Regular cardiac myocyte (primary cell): ENCODE data around the gene TXNL4A. TPM values are rescaled to one million over a fixed set of nuclear protein-coding genes. Genes with fewer than 3 reads are reported as not detected.

Experiments
- total RNA-seq: library from RNA; depleted of rRNA; stranded (reverse); fragments of >200 nt; gene quantifications from 2 replicates; pipeline ENCODE4 v1.2.3, GENCODE V29; 2014

TXNL4A gene
- 38.1 and 87.2 TPM in 2 replicates for total RNA-seq

GRCh38 chr18:79988451-79989194, at the start of gene TXNL4A:
Gene TXNL4A (minus strand): TSS chr18:79988563. CDS start chr18:79988392, 171 bp downstream.

GRCh38 chr18:80034068-80034851, 45.9 kb upstream of the TXNL4A start, which contains the start of gene RBFA:
Gene RBFA (plus strand): TSS chr18:80034434. CDS start chr18:80034496, 62 bp downstream.

GRCh38 chr18:79964330-79965118, 23.8 kb downstream of the TXNL4A start, which contains the start of gene HSBP1L1:
Gene HSBP1L1 (plus strand): TSS chr18:79964643. CDS start chr18:79964736, 93 bp downstream.

GRCh38 chr18:79951545-79952455, 36.6 kb downstream of the TXNL4A start, which contains the start of gene SLC66A2:
Gene SLC66A2 (minus strand): TSS chr18:79951653. CDS start chr18:79950926, 727 bp downstream.

Other genes starting within 250 kb of the TXNL4A start
- 0.19 and 1.1 TPM in 2 replicates for gene KCNG2, start 190.6 kb downstream of the TXNL4A start, total RNA-seq
- gene SLC66A2, start 36.9 kb downstream of the TXNL4A start, total RNA-seq, result 38.3 and 45.1 TPM in 2 replicates
- 0.77 and 3.4 TPM in 2 replicates for gene HSBP1L1, start 23.9 kb downstream of the TXNL4A start, total RNA-seq
- gene RBFA, start 45.9 kb upstream of the TXNL4A start, total RNA-seq, result 21.1 and 25.1 TPM in 2 replicates
- gene ADNP2, start 120.7 kb upstream of the TXNL4A start, total RNA-seq, result 15.8 and 18.0 TPM in 2 replicates